Measurements from ENCODE around the gene DCAF5.

DNA sequence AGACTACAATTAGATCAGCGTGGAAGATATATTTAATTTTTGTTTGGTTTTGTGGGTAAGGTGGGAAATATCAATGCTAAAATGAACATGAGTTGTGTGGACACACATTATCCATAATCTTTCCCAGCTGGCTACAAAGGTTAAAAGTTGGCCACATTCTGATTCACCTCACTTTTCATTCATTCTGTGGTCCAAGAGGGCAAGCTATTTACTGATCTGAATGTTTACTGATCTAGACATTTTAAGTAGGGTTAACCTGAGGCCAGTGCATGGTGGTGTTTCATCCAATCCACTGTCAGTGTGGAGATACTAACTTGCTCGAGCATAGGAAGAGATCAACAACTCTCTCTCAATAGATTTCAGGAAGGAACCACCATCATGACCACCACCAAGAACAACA, 71.6 kb downstream of the DCAF5 start:
- no peak for TF ChIP-seq POLR2AphosphoS5 (IDR thresholded peaks at IDR 0.05)
- TF ChIP-seq, protein P1, sequence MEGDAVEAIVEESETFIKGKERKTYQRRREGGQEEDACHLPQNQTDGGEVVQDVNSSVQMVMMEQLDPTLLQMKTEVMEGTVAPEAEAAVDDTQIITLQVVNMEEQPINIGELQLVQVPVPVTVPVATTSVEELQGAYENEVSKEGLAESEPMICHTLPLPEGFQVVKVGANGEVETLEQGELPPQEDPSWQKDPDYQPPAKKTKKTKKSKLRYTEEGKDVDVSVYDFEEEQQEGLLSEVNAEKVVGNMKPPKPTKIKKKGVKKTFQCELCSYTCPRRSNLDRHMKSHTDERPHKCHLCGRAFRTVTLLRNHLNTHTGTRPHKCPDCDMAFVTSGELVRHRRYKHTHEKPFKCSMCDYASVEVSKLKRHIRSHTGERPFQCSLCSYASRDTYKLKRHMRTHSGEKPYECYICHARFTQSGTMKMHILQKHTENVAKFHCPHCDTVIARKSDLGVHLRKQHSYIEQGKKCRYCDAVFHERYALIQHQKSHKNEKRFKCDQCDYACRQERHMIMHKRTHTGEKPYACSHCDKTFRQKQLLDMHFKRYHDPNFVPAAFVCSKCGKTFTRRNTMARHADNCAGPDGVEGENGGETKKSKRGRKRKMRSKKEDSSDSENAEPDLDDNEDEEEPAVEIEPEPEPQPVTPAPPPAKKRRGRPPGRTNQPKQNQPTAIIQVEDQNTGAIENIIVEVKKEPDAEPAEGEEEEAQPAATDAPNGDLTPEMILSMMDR (IDR thresholded peaks at IDR 0.05), result no peak
- no peak for TF ChIP-seq POLR2A (IDR thresholded peaks at IDR 0.05)
